Stimulated activated effector memory CD8-positive, alpha-beta T cell treated with anti-CD3 and anti-CD28 coated beads, Interleukin-12 subunit alpha, Interleukin-12 subunit beta, amount 100 ng/mL, for 72 hours (primary cell): ENCODE data around the gene NR1D1.
A peak's percentile ranks its signal among the peaks of the same experiment; 100 is the strongest.
"Not testable (repeated sequence)": the region's sequence is repeated elsewhere in the genome, so short reads cannot be mapped to it uniquely, and the experiment has no call there.

ENCODE experiments used
- ATAC-seq: fragments of 150-1000 bp; cut with Tn5 transposase; 2 replicates; pipeline ENCODE4 v1.10.0; 2021
- DNase-seq, 2 donors: peaks; one replicate each; pipeline ENCODE4 v3.0.0; 2021 to 2022; ENCODE audit warnings: low spot score in 2 of 2
- H3K27ac Mint-ChIP-seq: one replicate; pipeline ENCODE4 v1.8.0; 2022; ENCODE audit warnings: mild to moderate bottlenecking, mixed read lengths
- H3K36me3 Mint-ChIP-seq: one replicate; pipeline ENCODE4 v1.8.0; 2022; ENCODE audit warnings: mild to moderate bottlenecking, mixed read lengths
- H3K4me1 Mint-ChIP-seq: one replicate; pipeline ENCODE4 v1.8.0; 2022; ENCODE audit warnings: mixed read lengths
- H3K4me3 Mint-ChIP-seq: one replicate; pipeline ENCODE4 v1.8.0; 2022; ENCODE audit warnings: mild to moderate bottlenecking, mixed read lengths
- H3K9me3 Mint-ChIP-seq: one replicate; pipeline ENCODE4 v1.8.0; 2022; ENCODE audit warnings: mixed read lengths

The NR1D1 gene

DNA sequence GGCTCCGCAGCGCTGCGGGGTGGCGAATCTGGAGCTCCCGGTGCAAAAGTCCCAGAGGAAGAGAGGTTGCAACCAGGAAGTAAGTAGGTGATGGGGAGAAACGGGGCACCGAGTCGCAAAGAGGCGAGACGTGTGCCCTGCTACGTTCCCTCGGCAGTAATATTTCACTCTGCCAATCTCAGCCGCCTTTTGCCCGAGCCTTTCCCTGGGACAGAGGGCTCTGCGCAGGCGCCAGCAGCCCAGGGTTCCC, at the start of gene NR1D1:
Gene NR1D1 (minus strand): TSS at position 171 of the 250 bp plus-strand sequence. CDS start 495 bp downstream, outside the sequence.
- Mint-ChIP-seq H3K4me3 (peak within 1 kb of the TSS; percentile 95), H3K27ac (peak within 1 kb of the TSS; percentile 98), H3K9me3 (no peaks in the 10 kb centered on the region), H3K36me3 (peaks cover 51% of the 10 kb centered on the region), H3K4me1 (peaks cover 97% of the 10 kb centered on the region)
- no peak for ATAC-seq
- DNase-seq, result no peak

DNA sequence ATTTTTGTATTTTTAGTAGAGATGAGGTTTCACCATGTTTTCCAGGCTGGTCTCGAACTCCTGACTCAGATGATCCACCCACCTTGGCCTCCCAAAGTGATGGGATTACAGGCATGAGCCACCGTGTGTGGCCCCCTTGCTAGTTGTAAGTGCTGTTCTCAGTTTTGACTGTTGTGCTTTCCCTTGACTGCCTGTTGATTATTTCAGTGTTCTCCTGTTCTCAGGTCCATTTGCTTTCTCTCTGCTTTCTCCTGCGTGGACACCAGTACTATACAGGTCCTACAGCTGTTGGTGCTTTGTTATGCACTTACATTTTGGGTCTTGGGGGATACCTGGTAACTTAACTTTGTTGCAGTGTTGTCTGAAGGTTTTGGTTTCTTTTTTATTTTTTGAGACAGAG, 48.1 kb upstream of the NR1D1 start:
- peak overlapping the region; percentile 41 for H3K27ac Mint-ChIP-seq
- no peak overlapping the region for H3K4me3 Mint-ChIP-seq
- DNase-seq (no peak), ATAC-seq (no peak)
- H3K4me1 Mint-ChIP-seq, result peaks cover 57% of the 10 kb centered on the region
- H3K36me3 Mint-ChIP-seq, result peaks cover 100% of the 10 kb centered on the region
- H3K9me3 Mint-ChIP-seq, result no peaks in the 10 kb centered on the region

DNA sequence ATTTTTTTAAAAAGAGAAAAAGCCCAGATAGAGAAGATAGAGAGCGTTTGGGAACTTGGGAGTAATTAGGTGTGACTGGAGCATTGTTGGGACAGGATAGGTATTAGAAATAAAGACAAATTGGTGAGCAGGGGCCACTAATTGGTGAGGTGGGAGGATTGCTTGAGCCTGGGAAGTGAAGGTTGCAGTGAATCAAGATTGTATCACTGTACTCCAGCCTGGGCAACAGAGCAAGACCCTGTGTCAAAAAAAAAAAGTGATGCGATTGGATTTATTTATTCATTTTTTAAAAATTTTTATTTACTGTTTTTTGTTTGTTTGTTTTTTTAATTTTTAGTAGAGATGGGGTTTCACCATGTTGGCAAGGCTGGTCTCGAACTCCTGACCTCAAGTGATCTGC, 45.1 kb upstream of the NR1D1 start:
- Mint-ChIP-seq H3K36me3 (peaks cover 97% of the 10 kb centered on the region), H3K4me1 (peaks cover 64% of the 10 kb centered on the region), H3K9me3 (no peaks in the 10 kb centered on the region), H3K27ac (peak overlapping the region; percentile 23), H3K4me3 (no peak overlapping the region)
- no peak for ATAC-seq
- no peak for DNase-seq

DNA sequence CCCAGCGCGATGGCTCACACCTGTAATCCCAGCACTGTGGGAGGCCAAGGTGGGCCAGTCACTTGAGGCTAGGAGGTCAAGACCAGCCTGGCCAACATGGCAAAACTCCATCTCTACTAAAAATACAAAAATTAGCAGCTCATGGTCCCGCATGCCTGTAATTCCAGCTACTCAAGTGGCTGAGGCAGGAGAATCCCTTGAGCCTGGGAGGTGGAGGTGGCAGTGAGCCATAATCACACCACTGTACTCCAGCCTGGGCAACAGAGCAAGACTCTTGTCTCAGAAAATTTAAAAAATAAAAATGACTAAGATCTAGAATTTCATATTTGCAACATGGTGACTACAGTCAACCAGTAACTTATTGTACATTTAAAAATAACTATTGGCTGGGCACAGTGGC, 42.8 kb upstream of the NR1D1 start:
- ATAC-seq, H3K9me3 Mint-ChIP-seq, DNase-seq, H3K4me3 Mint-ChIP-seq, H3K27ac Mint-ChIP-seq: not testable (repeated sequence)
- Mint-ChIP-seq H3K36me3 (peaks cover 95% of the 10 kb centered on the region), H3K4me1 (peaks cover 42% of the 10 kb centered on the region)

DNA sequence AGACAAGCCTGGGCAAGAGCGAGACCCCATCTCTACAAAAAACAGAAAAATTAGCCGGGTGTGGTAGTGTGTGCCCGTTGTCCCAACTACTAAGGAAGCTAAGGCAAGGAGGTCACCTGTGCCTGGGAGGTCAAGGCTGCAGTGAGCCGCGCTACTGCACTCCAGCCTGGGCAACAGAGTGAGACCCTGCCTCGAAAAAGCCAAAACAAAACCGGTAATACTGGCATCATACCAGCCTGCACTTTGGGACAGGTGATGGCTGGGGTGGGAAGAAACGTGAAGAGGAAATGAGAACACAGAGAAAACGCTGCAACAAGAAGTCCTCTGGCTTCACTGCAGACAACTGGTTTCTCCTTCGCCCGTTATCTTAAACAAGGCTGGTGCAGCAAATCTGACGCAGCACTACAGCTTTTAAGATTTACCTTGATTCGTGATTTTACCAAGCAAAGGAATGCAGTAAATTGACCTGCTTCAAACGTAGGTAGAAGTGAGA, 39.2 kb upstream of the NR1D1 start:
- Mint-ChIP-seq H3K27ac (peak overlapping the region; percentile 95), H3K9me3 (no peaks in the 10 kb centered on the region), H3K4me3 (peak overlapping the region; percentile 82), H3K4me1 (peaks cover 29% of the 10 kb centered on the region), H3K36me3 (peaks cover 95% of the 10 kb centered on the region)
- DNase-seq, result no peak
- no peak for ATAC-seq

DNA sequence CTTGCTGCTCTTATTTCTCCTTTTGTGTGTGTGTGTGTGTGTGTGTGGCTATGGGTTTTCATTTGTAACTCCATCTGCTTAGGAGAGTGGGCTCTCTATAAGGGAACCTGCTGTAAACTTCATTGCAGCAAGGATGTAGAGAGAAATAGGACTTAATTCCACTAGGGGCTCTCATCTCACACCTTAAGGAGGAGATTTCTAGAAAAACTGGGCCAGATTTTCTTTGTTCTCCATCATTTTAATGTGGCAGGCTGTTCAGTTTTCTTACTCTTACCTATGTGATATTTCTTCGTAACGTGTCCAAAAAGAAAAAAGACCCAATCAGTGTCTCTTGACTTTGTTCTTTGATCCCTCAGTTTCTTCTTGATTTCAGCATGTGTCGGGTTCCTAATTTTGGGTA, 35.4 kb upstream of the NR1D1 start:
- Mint-ChIP-seq H3K4me3 (no peak overlapping the region), H3K9me3 (no peaks in the 10 kb centered on the region), H3K27ac (peak overlapping the region; percentile 84), H3K36me3 (peaks cover 95% of the 10 kb centered on the region), H3K4me1 (peaks cover 14% of the 10 kb centered on the region)
- no peak for DNase-seq
- ATAC-seq, result no peak

DNA sequence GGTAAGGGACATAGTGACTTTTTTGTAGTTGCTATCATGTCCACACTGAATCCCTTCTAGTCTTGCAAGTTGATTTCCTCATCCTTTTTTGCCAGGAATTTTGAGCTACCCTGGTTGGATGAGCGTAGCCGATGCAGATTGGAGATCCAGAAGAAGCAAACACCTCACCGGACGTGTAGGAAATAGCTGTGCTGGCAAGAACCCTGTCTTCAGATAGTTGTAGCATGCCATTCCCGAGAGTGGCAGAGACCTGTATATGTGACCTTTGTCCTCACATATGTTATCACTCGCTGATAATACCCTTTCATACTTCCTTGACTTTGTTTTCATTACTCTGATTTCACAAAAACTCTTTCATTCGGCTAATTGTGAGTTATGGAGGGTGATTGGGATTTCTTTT, 33.8 kb upstream of the NR1D1 start:
- H3K4me3 Mint-ChIP-seq, result no peak overlapping the region
- no peaks in the 10 kb centered on the region for H3K9me3 Mint-ChIP-seq
- no peak for ATAC-seq
- H3K27ac Mint-ChIP-seq, result peak overlapping the region; percentile 84
- peaks cover 98% of the 10 kb centered on the region for H3K36me3 Mint-ChIP-seq
- no peak for DNase-seq
- peaks cover 12% of the 10 kb centered on the region for H3K4me1 Mint-ChIP-seq

DNA sequence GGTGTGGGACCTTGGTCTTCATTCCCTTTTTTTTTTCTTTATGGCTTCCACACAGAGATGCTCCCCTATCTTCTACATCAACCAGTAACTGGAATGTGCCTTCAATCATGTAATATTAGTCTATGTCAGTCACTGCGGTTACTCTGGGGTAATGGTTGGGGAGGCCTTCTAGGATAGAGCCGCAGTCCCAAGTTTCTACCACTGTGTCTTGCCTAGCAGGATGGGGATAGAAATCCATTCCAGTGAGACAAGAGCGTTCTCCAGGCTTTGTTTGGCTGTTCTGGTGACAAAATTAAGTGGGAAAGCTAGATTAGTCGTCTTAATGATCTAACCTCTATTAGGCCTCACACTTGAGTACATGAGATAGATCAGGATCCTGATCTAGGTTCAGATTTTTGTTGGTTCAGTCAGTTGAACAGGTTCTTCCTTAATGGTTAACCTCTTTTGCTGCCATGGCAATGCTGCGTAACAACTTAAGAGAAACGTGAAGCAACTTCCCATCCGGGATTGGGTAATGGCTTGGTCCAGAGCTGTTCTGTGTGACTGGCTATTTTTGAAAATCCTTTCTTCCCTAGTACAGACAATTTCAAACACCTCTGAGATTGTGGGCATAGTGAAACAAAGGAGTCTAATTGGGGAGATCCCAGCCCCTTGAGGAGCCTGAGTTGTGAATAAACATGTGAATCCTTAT, 30.1 kb upstream of the NR1D1 start:
- ATAC-seq, result no peak
- H3K27ac Mint-ChIP-seq, result peak overlapping the region; percentile 35
- DNase-seq, result no peak
- peaks cover 100% of the 10 kb centered on the region for H3K36me3 Mint-ChIP-seq
- no peaks in the 10 kb centered on the region for H3K9me3 Mint-ChIP-seq
- H3K4me3 Mint-ChIP-seq, result no peak overlapping the region
- peaks cover 11% of the 10 kb centered on the region for H3K4me1 Mint-ChIP-seq

DNA sequence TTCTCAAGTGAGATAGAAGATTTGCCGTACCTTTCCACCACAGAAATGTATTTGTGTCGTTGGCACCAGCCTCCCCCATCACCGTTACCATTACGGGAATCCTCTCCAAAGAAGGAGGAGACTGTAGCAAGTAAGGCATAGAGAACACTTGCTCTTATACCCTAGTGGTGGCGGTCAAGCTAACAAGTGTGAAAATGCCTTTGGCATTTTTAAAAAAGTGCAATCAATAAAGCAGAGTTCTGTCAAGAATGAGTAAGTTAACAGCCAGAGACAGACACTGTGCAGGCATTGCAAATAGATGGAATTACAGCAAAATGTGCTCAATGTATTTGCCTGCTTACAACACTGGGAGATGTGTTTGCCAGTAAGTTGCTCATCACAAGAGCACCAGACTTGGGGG, 29.1 kb upstream of the NR1D1 start:
- Mint-ChIP-seq H3K4me1 (peaks cover 11% of the 10 kb centered on the region), H3K9me3 (no peaks in the 10 kb centered on the region), H3K36me3 (peaks cover 97% of the 10 kb centered on the region), H3K27ac (peak overlapping the region; percentile 48), H3K4me3 (no peak overlapping the region)
- no peak for ATAC-seq
- no peak for DNase-seq

DNA sequence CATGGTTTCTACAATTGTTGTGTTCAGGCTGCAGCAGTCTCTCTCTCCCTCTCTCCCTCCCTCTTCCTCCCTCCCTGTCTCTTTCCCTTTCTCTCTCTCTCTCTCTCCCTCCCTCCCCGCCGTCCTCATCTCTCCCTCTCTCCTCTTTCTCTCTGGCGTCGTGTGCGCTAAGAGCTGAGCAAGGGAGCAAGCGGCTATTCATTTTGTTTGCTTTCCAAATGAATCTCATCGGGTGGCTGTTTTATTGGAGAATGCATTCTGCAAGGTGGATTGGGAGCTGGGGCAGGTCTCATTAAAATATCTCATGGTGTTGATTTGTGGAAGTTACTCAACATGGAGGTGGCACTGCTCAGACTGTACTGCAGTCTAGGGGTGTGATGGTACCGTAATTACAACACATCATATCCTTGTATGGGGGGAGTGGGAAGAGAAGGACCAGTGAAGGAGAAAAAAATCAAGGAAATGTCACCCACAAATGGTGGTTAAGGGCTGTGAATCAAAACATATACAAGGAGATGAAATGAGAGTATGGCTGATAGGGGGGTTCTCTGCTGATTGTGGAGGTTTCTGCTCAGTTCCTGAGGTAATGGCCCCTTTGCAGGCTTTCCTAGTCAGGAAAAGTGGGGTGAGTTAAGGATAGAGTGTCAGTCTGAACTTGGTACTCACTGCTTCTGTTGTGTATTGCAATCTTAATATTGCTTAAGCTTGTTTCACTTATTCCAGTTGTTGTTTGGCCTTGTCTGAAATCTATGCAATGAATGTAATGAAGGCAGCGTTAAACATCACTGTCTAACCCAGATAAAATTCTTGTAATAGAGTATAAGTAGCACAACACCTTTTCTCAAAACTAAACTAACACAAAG, 24.1 kb upstream of the NR1D1 start:
- Mint-ChIP-seq H3K4me3 (peak overlapping the region; percentile 98), H3K4me1 (peaks cover 35% of the 10 kb centered on the region), H3K9me3 (no peaks in the 10 kb centered on the region), H3K27ac (peak overlapping the region; percentile 94), H3K36me3 (peaks cover 65% of the 10 kb centered on the region)
- ATAC-seq (no peak), DNase-seq (no peak)

DNA sequence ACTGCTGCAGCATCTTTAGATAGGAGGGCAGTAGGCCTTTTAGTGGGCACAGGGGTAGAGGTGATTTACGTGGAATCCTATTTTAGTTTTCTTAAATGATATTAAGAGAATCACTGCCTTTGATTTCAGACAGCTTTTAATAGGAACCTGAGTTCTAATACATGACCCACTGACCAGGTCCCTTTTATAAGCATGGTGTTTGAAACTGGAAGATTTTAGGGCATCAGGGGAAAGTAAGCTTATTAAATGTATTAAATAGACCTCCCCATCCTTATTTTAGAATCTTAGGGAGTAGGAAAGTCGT, 23.4 kb upstream of the NR1D1 start:
- Mint-ChIP-seq H3K9me3 (no peaks in the 10 kb centered on the region), H3K27ac (peak overlapping the region; percentile 94), H3K4me3 (peak overlapping the region; percentile 98), H3K4me1 (peaks cover 35% of the 10 kb centered on the region), H3K36me3 (peaks cover 57% of the 10 kb centered on the region)
- ATAC-seq, result no peak
- DNase-seq, result no peak

DNA sequence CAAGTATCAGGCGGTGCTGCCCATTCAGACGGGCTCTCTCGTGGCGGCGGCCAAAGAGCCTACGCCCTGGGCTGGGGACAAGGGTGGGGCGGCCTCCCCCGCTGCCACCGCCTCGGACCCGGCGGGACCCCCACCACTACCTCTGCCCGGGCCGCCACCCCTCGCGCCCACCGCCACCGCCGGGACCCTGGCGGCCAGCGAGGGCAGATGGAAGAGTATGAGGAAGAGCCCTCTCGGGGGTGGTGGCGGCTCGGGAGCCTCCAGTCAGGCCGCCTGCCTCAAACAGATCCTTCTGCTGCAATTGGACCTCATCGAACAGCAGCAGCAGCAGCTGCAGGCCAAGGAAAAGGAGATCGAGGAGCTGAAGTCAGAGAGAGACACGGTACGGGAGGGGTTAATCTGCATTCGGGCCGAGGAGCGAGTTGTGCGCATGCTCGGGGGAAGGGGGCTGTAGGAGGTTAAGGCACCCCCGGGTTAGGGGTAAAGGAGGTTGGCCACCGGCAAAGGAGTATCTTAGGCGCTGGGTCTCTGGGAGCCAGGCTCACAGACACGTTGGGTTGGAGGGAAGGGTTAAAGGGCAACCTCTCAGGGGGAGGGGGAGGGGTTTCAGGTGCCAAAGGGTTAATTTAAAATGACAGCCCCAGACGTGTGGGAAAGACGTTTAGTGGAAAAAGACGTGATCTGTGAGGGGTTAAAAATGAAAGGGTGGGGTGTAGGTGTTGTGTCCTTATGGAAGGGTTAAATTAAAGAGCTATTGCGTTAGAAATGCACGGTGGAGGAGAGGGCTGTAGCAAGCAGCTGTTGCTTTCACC, 22.8 kb upstream of the NR1D1 start:
- peaks cover 41% of the 10 kb centered on the region for H3K4me1 Mint-ChIP-seq
- DNase-seq, result peak in 1 of 2 donors; percentile 83

DNA sequence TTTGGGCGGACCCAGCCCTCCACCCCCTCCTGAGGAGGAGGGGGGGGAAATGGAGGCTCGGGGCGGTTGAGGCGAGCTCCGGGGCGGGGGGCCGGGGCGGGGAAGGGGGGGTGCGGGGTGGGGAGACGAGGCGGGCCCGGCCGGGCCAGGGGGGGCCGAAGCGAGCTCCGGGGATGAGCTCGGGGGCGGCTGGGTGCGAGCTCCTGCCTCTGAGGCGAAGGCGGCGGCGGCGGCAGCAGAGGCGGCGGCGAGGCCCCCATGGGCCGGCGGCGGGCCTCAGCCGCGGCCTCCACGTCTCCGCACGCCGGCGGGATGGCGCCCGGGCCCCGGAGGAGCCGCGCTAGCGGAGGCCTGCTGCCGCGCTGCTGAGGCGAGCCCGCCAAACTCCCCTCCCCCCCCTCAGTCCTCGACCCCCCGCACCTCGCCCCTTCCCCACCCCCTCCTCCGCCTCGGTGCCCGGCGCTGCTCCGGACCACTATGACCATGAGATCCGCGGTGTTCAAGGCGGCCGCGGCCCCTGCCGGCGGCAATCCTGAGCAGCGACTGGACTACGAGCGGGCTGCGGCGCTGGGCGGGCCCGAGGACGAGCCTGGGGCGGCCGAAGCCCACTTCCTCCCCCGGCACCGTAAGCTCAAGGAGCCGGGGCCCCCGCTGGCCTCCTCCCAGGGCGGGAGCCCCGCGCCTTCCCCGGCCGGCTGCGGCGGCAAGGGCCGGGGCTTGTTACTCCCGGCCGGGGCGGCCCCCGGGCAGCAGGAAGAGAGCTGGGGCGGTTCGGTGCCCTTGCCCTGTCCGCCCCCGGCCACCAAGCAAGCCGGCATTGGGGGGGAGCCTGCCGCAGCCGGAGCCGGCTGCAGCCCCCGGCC, 22.0 kb upstream of the NR1D1 start:
- DNase-seq (peak in 1 of 2 donors; percentile 21), ATAC-seq (peak; percentile 56)
- H3K27ac Mint-ChIP-seq, result peak overlapping the region; percentile 94
- H3K4me1 Mint-ChIP-seq, result peaks cover 45% of the 10 kb centered on the region
- H3K4me3 Mint-ChIP-seq, result peak overlapping the region; percentile 98
- peaks cover 43% of the 10 kb centered on the region for H3K36me3 Mint-ChIP-seq
- no peaks in the 10 kb centered on the region for H3K9me3 Mint-ChIP-seq

More for the DNA sequence above, 22.8 kb upstream of the NR1D1 start:
- peak; percentile 22 for ATAC-seq
- Mint-ChIP-seq H3K36me3 (peaks cover 52% of the 10 kb centered on the region), H3K27ac (peak overlapping the region; percentile 94), H3K4me3 (peak overlapping the region; percentile 98), H3K9me3 (no peaks in the 10 kb centered on the region)

DNA sequence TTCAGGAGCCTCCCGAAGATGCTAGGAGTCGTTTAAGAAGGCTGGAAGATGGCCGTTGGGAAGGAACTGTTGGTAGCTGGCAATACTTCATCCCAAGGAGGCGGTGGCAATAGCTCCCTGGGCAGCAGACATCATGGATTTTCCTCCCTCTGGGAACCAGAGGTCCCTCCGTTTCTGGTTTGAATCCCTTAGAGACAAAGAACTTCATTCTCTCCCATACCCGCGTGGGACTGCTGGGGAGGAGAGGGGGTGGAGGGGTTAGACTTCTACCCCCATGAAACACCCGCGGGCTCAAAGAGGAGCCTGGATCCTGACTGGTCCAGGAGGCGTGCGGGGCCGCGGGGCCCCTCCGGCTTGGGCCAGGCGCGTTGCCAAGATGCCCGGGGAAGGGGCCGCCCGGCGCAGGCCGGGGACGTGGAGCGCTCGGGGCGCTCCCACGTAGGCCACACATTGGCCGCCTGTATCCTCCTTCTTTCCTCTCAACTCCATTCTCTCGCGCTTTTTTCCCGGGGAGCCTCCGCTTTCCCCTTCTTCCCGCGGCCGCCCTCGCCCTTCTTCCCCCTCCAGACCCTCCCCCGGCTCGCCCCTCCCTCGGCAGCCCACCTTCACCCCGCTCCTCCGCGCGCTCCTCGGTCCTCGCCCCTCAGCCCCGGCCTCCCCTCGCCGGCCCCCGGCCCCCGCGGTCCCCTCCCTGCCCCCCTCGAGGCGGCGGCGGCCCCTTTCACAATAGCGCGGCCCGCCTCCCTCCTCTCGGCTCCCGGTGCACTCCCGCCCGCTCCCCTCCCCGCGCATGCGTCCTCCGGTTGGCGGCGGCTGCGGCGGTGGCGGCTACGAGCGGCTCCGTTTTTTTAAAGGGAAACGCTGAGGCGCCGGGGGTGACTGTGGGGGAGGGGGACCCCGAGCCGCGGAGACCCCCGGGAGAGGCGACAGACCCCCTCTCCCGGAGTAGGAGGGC, 21.1 kb upstream of the NR1D1 start, which contains the start of gene MSL1:
Gene MSL1 (plus strand): TSS at position 791 of the 955 bp plus-strand sequence. CDS start 642 bp downstream, outside the sequence.
- Mint-ChIP-seq H3K4me3 (peak within 1 kb of the TSS; percentile 98), H3K4me1 (peaks cover 45% of the 10 kb centered on the region), H3K36me3 (peaks cover 34% of the 10 kb centered on the region), H3K9me3 (no peaks in the 10 kb centered on the region), H3K27ac (peak within 1 kb of the TSS; percentile 94)
- ATAC-seq (peak; percentile 79), DNase-seq (peak; percentile 84 to 93)
